ENCODE data around the gene CALY. TPM values are rescaled to one million over a fixed set of nuclear protein-coding genes. Genes with fewer than 3 reads are reported as not detected.

Gene CALY
- total RNA-seq = 1 to 10 TPM; 6.4 to 7.2 TPM
- polyA plus RNA-seq = 1 to 10 TPM; 1.4 to 2.2 TPM

GRCh38 chr10:133336577-133337369 is at the start of gene CALY:
Gene CALY (minus strand): TSS chr10:133336896. CDS start chr10:133328989, 7,907 bp downstream.
- H3K9me3 Mint-ChIP-seq = peaks cover 0 to 7% (median 0%) of the 10 kb centered on the region in 8 donors
- peaks cover 25% of the 10 kb centered on the region for H3K4me1 ChIP-seq (ENCODE audit: insufficient read depth, low read length)
- no peaks in the 10 kb centered on the region for H3K9me3 ChIP-seq (ENCODE audit: control insufficient read depth in 1 of 2, low read length in 2 of 2)
- no peaks in the 10 kb centered on the region for H3K36me3 ChIP-seq (ENCODE audit: insufficient read depth, low read length)
- H3K36me3 Mint-ChIP-seq = no peaks in the 10 kb centered on the region
- H3K27me3 Mint-ChIP-seq = peaks cover 0 to 2% of the 10 kb centered on the region in 2 donors
- DNase-seq = peak; percentile 89 to 95 (median 92)
- peaks cover 0 to 22% (median 3%) of the 10 kb centered on the region in 4 donors for H3K4me1 Mint-ChIP-seq
- H3K27ac Mint-ChIP-seq = peak within 1 kb of the TSS in 6 of 7 donors; percentile 88 to 96 (median 90)
- peak within 1 kb of the TSS; percentile 64 for H3K27ac ChIP-seq (ENCODE audit: low read depth, low read length)
- intact Hi-C loops (cut with micrococcal nuclease) = loop anchor here (2.0 kb wide), 2 partner anchors 22 to 28 kb away; partner anchors contain the start of genes FUOM, TUBGCP2 and ZNF511
- ChIA-PET POLR2A (ENCODE audit: partially characterized antibody) (interaction anchor here (0.7 to 3.3 kb wide), 11 partner anchors 10 to 61 kb away, joined by 3 to 25 read pairs (median 6); partner anchors contain the start of genes FUOM, MTG1, PAOX and PRAP1), CTCF (ENCODE audit: partially characterized antibody) (interaction anchor here (1.4 kb wide), 1 partner anchor 9 kb away, joined by 4 read pairs; no protein-coding TSS in a partner anchor)
- peak within 1 kb of the TSS; percentile 69 to 82 (median 78) for H3K4me3 Mint-ChIP-seq
- no peaks in the 10 kb centered on the region for H3K27me3 ChIP-seq (ENCODE audit: insufficient read depth, low read length)
- H3K4me3 ChIP-seq (ENCODE audit: low read length in 2 of 2) = peak within 1 kb of the TSS in 1 of 2 donors; percentile 57

GRCh38 chr10:133385214-133385613 is 48.5 kb upstream of the CALY start:
- H3K27me3 Mint-ChIP-seq = no peaks in the 10 kb centered on the region

GRCh38 chr10:133384071-133384470 is 47.4 kb upstream of the CALY start:
- H3K4me3 ChIP-seq (ENCODE audit: low read length in 2 of 2) = no peak overlapping the region
- H3K36me3 ChIP-seq (ENCODE audit: insufficient read depth, low read length) = peaks cover 4% of the 10 kb centered on the region
- H3K9me3 Mint-ChIP-seq = no peaks in the 10 kb centered on the region
- no peak overlapping the region for H3K4me3 Mint-ChIP-seq
- ChIA-PET CTCF (ENCODE audit: partially characterized antibody) (no interaction called here), POLR2A (ENCODE audit: partially characterized antibody) (no interaction called here)
- no peaks in the 10 kb centered on the region for H3K27me3 Mint-ChIP-seq
- no peaks in the 10 kb centered on the region for H3K9me3 ChIP-seq (ENCODE audit: control insufficient read depth in 1 of 2, low read length in 2 of 2)
- H3K4me1 Mint-ChIP-seq = peaks cover 8 to 14% (median 10%) of the 10 kb centered on the region in 4 donors
- peaks cover 15% of the 10 kb centered on the region for H3K4me1 ChIP-seq (ENCODE audit: insufficient read depth, low read length)
- H3K27ac ChIP-seq (ENCODE audit: low read depth, low read length) = no peak overlapping the region
- H3K27ac Mint-ChIP-seq = peak overlapping the region in 1 of 7 donors; percentile 30
- intact Hi-C loops (cut with micrococcal nuclease) = no loop called here
- peaks cover 4% of the 10 kb centered on the region in 2 donors for H3K36me3 Mint-ChIP-seq
- H3K27me3 ChIP-seq (ENCODE audit: insufficient read depth, low read length) = no peaks in the 10 kb centered on the region
- no peak for DNase-seq

More at GRCh38 chr10:133385214-133385613, 48.5 kb upstream of the CALY start:
- ChIA-PET CTCF (ENCODE audit: partially characterized antibody) (interaction anchor here (1.1 kb wide), 1 partner anchor 56 kb away, joined by 6 read pairs; no protein-coding TSS in a partner anchor), POLR2A (ENCODE audit: partially characterized antibody) (no interaction called here)
- Histone ChIP-seq H3K27me3 (ENCODE audit: insufficient read depth, low read length) (no peaks in the 10 kb centered on the region), H3K4me1 (ENCODE audit: insufficient read depth, low read length) (peaks cover 20% of the 10 kb centered on the region), H3K9me3 (ENCODE audit: control insufficient read depth in 1 of 2, low read length in 2 of 2) (no peaks in the 10 kb centered on the region), H3K27ac (ENCODE audit: low read depth, low read length) (no peak overlapping the region), H3K36me3 (ENCODE audit: insufficient read depth, low read length) (peaks cover 4% of the 10 kb centered on the region), H3K4me3 (ENCODE audit: low read length in 2 of 2) (no peak overlapping the region)
- DNase-seq = no peak
- Mint-ChIP-seq H3K27ac (peak overlapping the region in 1 of 7 donors; percentile 59), H3K4me1 (peaks cover 14 to 21% (median 18%) of the 10 kb centered on the region in 4 donors), H3K36me3 (peaks cover 4 to 6% of the 10 kb centered on the region in 2 donors), H3K4me3 (no peak overlapping the region), H3K9me3 (peaks cover 0 to 1% (median 0%) of the 10 kb centered on the region in 8 donors)
- intact Hi-C loops (cut with micrococcal nuclease) = no loop called here

- Mint-ChIP-seq H3K4me3 (no peak overlapping the region), H3K27me3 (no peaks in the 10 kb centered on the region), H3K36me3 (peaks cover 2 to 4% of the 10 kb centered on the region in 2 donors), H3K27ac (peak overlapping the region in 1 of 7 donors; percentile 10), H3K4me1 (peaks cover 4 to 9% (median 5%) of the 10 kb centered on the region in 4 donors), H3K9me3 (no peaks in the 10 kb centered on the region)
- ChIA-PET POLR2A (ENCODE audit: partially characterized antibody) (no interaction called here), CTCF (ENCODE audit: partially characterized antibody) (no interaction called here)
- intact Hi-C loops (cut with micrococcal nuclease) = no loop called here
- peaks cover 4% of the 10 kb centered on the region for H3K36me3 ChIP-seq (ENCODE audit: insufficient read depth, low read length)
- H3K27ac ChIP-seq (ENCODE audit: low read depth, low read length) = no peak overlapping the region
- H3K9me3 ChIP-seq (ENCODE audit: control insufficient read depth in 1 of 2, low read length in 2 of 2) = no peaks in the 10 kb centered on the region
- H3K27me3 ChIP-seq (ENCODE audit: insufficient read depth, low read length) = no peaks in the 10 kb centered on the region
- DNase-seq = no peak
- H3K4me3 ChIP-seq (ENCODE audit: low read length in 2 of 2) = no peak overlapping the region
- H3K4me1 ChIP-seq (ENCODE audit: insufficient read depth, low read length) = peaks cover 10% of the 10 kb centered on the region
Measured at GRCh38 chr10:133383551-133383950, 46.9 kb upstream of the CALY start.

GRCh38 chr10:133381036-133381435 is 44.3 kb upstream of the CALY start:
- POLR2A ChIA-PET (ENCODE audit: partially characterized antibody) = interaction anchor here (5.9 kb wide), 1 partner anchor 9 kb away, joined by 68 read pairs; no protein-coding TSS in a partner anchor
- no peak overlapping the region for H3K4me3 ChIP-seq (ENCODE audit: low read length in 2 of 2)
- CTCF ChIA-PET (ENCODE audit: partially characterized antibody) = interaction anchor here (1.8 kb wide), 1 partner anchor 51 kb away, joined by 7 read pairs; no protein-coding TSS in a partner anchor
- H3K9me3 Mint-ChIP-seq = no peaks in the 10 kb centered on the region
- H3K9me3 ChIP-seq (ENCODE audit: control insufficient read depth in 1 of 2, low read length in 2 of 2) = no peaks in the 10 kb centered on the region
- no peak for DNase-seq
- H3K4me1 ChIP-seq (ENCODE audit: insufficient read depth, low read length) = peaks cover 13% of the 10 kb centered on the region
- H3K36me3 ChIP-seq (ENCODE audit: insufficient read depth, low read length) = peaks cover 4% of the 10 kb centered on the region
- H3K4me1 Mint-ChIP-seq = peaks cover 1 to 7% (median 5%) of the 10 kb centered on the region in 4 donors
- H3K27ac ChIP-seq (ENCODE audit: low read depth, low read length) = no peak overlapping the region
- intact Hi-C loops (cut with micrococcal nuclease) = no loop called here
- peaks cover 0 to 4% of the 10 kb centered on the region in 2 donors for H3K36me3 Mint-ChIP-seq
- peak overlapping the region in 2 of 8 donors; percentile 70 to 73 for H3K4me3 Mint-ChIP-seq
- H3K27me3 Mint-ChIP-seq = no peaks in the 10 kb centered on the region
- H3K27me3 ChIP-seq (ENCODE audit: insufficient read depth, low read length) = no peaks in the 10 kb centered on the region
- H3K27ac Mint-ChIP-seq = peak overlapping the region in 2 of 7 donors; percentile 8 to 74

GRCh38 chr10:133379801-133380666 is 43.3 kb upstream of the CALY start:
- Histone ChIP-seq H3K36me3 (ENCODE audit: insufficient read depth, low read length) (peaks cover 4% of the 10 kb centered on the region), H3K4me3 (ENCODE audit: low read length in 2 of 2) (peak overlapping the region in 1 of 2 donors; percentile 55), H3K4me1 (ENCODE audit: insufficient read depth, low read length) (peaks cover 13% of the 10 kb centered on the region), H3K27me3 (ENCODE audit: insufficient read depth, low read length) (no peaks in the 10 kb centered on the region), H3K9me3 (ENCODE audit: control insufficient read depth in 1 of 2, low read length in 2 of 2) (no peaks in the 10 kb centered on the region), H3K27ac (ENCODE audit: low read depth, low read length) (peak overlapping the region; percentile 42)
- H3K4me3 Mint-ChIP-seq = peak overlapping the region; percentile 54 to 82 (median 69)
- peaks cover 0 to 4% of the 10 kb centered on the region in 2 donors for H3K36me3 Mint-ChIP-seq
- ChIA-PET CTCF (ENCODE audit: partially characterized antibody) (interaction anchor here (1.8 kb wide), 1 partner anchor 50 kb away, joined by 7 read pairs; no protein-coding TSS in a partner anchor), POLR2A (ENCODE audit: partially characterized antibody) (interaction anchor here (5.9 kb wide), 1 partner anchor 10 kb away, joined by 68 read pairs; no protein-coding TSS in a partner anchor)
- peak overlapping the region in 6 of 7 donors; percentile 10 to 74 (median 50) for H3K27ac Mint-ChIP-seq
- no peaks in the 10 kb centered on the region for H3K9me3 Mint-ChIP-seq
- no peaks in the 10 kb centered on the region for H3K27me3 Mint-ChIP-seq
- peaks cover 1 to 15% (median 5%) of the 10 kb centered on the region in 4 donors for H3K4me1 Mint-ChIP-seq
- intact Hi-C loops (cut with micrococcal nuclease) = loop anchor here (1.0 kb wide), 1 partner anchor 9 kb away; no protein-coding TSS in a partner anchor
- peak in 1 of 5 donors; percentile 11 for DNase-seq
